Measurements from ENCODE around the gene FBLN5. TPM values are rescaled to one million over a fixed set of nuclear protein-coding genes. Genes with fewer than 3 reads are reported as not detected.
A peak's percentile ranks its signal among the peaks of the same experiment; 100 is the strongest.
"Not testable (repeated sequence)": the region's sequence is repeated elsewhere in the genome, so short reads cannot be mapped to it uniquely, and the experiment has no call there.

The FBLN5 gene
- total RNA-seq, 3 donors from 2014 or later: 6.1 to 56.7 (median 18.6) TPM

DNA sequence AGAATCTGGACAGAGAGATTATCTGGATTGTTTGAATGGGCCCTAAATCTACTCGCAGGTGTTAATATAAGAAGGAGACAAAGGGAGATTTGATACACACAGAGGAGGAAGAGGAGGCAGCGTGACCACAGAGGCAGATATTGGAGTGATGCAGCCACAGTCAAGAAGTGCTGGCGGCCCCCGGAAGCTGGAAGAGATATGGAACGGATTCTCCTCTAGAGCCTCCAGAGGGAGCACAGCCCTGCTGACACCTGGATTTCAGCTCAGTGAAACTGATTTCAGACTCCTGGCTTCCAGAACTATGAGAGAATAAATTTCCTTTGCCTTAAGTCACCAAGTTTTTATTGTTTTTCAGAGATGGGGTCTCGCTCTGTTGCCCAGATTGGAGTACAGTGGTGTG, 71.0 kb downstream of the FBLN5 start:
- Histone ChIP-seq H3K36me3 (ENCODE audit: low read depth) (no peaks in the 10 kb centered on the region), H3K4me1 (ENCODE audit: low read depth) (peaks cover 18% of the 10 kb centered on the region), H3K9me3 (no peaks in the 10 kb centered on the region), H3K4me3 (no peak overlapping the region)
- intact Hi-C loops (cut with DNase I, micrococcal nuclease): no loop called here
- TF ChIP-seq, protein P1, sequence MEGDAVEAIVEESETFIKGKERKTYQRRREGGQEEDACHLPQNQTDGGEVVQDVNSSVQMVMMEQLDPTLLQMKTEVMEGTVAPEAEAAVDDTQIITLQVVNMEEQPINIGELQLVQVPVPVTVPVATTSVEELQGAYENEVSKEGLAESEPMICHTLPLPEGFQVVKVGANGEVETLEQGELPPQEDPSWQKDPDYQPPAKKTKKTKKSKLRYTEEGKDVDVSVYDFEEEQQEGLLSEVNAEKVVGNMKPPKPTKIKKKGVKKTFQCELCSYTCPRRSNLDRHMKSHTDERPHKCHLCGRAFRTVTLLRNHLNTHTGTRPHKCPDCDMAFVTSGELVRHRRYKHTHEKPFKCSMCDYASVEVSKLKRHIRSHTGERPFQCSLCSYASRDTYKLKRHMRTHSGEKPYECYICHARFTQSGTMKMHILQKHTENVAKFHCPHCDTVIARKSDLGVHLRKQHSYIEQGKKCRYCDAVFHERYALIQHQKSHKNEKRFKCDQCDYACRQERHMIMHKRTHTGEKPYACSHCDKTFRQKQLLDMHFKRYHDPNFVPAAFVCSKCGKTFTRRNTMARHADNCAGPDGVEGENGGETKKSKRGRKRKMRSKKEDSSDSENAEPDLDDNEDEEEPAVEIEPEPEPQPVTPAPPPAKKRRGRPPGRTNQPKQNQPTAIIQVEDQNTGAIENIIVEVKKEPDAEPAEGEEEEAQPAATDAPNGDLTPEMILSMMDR (IDR thresholded peaks at IDR 0.05): no peak
- ATAC-seq: no peak
- DNase-seq: no peak

DNA sequence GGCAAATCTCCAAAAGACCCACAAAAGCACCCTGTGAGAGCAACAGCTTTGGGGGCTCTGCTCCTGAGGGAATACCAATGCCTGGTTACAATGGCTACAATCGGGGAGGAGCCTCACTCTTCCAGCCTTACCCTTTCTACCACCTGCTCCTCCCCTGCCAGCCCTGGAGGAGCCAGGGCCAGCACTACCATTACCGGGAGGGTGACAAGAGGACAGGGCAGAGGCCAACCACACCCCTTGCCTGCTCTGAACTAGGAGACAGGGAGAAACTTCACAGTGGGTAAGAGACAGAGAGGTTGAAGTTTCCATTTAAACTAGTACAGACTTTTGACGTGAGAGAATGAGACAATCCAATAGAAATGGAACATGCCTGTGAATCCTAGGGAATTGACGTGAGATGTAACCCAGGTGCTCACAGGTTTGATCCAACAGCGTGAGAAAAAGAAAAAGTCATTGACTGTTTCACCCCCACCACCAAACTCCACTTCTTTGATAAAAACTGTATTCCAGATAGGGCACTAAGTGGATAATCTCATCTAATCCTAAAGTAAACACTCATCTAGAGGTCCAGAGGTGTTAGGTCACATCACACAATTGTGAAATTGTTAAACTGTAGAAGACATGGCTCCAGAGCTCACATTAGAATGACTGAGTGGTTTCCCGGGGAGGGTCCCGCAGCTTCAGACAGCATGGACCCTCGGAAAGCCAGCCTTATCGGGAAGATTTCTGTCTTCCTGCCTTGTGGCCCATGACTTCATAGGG, 71.8 kb downstream of the FBLN5 start:
- ATAC-seq (peak; percentile 58), DNase-seq (peak; percentile 66 to 72 (median 70))
- peaks cover 23% of the 10 kb centered on the region for H3K4me1 ChIP-seq (ENCODE audit: low read depth)
- H3K9me3 ChIP-seq: no peaks in the 10 kb centered on the region
- H3K4me3 ChIP-seq: no peak overlapping the region
- no peaks in the 10 kb centered on the region for H3K36me3 ChIP-seq (ENCODE audit: low read depth)
- TF ChIP-seq, protein P1 (IDR thresholded peaks at IDR 0.05): no peak
- intact Hi-C loops (cut with DNase I, micrococcal nuclease): no loop called here

- Histone ChIP-seq H3K36me3 (ENCODE audit: low read depth) (no peaks in the 10 kb centered on the region), H3K9me3 (no peaks in the 10 kb centered on the region), H3K4me1 (ENCODE audit: low read depth) (peaks cover 31% of the 10 kb centered on the region), H3K4me3 (no peak overlapping the region)
- intact Hi-C loops (cut with DNase I, micrococcal nuclease): no loop called here
- DNase-seq: peak in 2 of 3 donors; percentile 44 to 54
- peak; percentile 25 for ATAC-seq
- TF ChIP-seq, protein P1 (IDR thresholded peaks at IDR 0.05): no peak
These were observed 73.8 kb downstream of the FBLN5 start for GRCh38 chr14:91873471-91874415.

DNA sequence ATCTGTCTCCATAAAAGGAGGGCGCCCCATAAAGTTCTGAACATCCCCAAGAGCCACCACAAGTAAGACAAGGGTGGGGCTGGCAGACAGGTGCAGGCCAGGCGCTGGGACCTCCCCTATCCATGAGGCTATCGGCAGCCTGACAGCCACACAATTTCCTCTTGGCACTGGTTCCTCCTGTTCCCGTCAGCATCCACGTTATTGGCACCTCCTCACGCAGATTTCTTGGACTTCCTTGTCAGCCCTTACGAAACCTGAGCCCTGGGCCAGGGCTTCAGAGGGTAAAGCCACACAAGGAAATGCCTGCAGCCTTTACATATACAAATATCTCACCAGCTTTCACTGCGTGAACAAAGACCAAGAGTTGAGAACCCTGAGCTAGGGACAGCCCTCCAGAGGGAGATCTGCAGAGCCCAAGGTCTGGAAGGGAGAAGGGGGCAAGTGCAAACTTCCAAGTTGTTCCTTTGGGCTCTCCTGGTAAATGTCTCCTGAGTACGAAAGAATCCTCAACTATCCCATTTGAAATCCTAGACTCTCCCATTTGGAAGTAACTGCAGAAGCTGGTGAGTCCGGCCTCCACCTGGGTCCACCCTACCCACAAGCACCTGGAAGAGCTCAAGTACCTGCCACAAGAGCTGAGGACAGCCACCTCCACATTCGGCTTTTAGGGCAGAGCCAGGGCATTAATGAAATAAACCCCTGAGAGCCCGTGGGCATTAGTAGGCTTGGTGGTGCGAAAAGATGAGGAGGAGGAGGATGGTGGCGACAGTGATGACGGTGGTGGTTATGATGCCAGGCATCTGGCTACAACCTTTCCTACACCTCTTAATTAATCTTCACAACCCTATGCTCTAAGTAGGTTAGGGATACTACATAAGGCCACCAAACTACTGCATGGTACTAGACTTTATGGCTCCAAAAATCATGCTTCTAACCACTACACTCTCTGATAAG, 74.7 kb downstream of the FBLN5 start:
- peaks cover 31% of the 10 kb centered on the region for H3K4me1 ChIP-seq (ENCODE audit: low read depth)
- ATAC-seq: peak; percentile 89
- TF ChIP-seq, protein P1 (IDR thresholded peaks at IDR 0.05): no peak
- no peak overlapping the region for H3K4me3 ChIP-seq
- DNase-seq: peak; percentile 85 to 92 (median 90)
- no peaks in the 10 kb centered on the region for H3K36me3 ChIP-seq (ENCODE audit: low read depth)
- H3K9me3 ChIP-seq: no peaks in the 10 kb centered on the region
- intact Hi-C loops (cut with DNase I, micrococcal nuclease): no loop called here

DNA sequence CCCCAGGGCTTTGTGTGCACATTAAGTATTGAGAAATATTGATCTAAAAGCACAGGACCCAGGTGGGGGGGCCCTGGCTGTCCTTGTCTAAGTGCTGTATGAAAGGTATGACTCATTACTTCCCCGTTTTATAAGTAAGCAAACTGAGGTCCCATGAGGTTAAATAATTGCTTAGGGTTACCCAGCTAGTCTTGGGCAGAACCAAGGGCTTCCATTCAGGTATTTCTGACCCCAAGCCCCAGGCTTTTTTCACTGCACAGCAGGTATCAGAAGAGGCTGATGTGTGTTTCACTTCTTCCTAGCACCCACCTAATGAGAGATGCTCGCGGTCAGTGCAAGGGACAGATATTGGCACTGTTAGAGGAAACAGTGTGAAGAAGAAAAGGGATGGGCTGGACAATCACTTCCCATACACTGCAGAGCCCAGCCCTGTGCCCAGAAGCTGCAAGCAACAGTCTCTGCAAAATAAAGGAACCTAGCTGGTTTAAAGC, 75.4 kb downstream of the FBLN5 start:
- intact Hi-C loops (cut with DNase I, micrococcal nuclease): no loop called here
- peak in 1 of 3 donors; percentile 39 for DNase-seq
- TF ChIP-seq, protein P1 (IDR thresholded peaks at IDR 0.05): no peak
- H3K4me1 ChIP-seq (ENCODE audit: low read depth): peaks cover 31% of the 10 kb centered on the region
- peak; percentile 9 for ATAC-seq
- H3K4me3 ChIP-seq: no peak overlapping the region
- H3K9me3 ChIP-seq: no peaks in the 10 kb centered on the region
- no peaks in the 10 kb centered on the region for H3K36me3 ChIP-seq (ENCODE audit: low read depth)

- intact Hi-C loops (cut with DNase I, micrococcal nuclease); DNase-seq; H3K9me3 ChIP-seq; ATAC-seq; H3K4me3 ChIP-seq; H3K36me3 ChIP-seq (ENCODE audit: low read depth): not testable (repeated sequence)
- H3K4me1 ChIP-seq (ENCODE audit: low read depth): peaks cover 31% of the 10 kb centered on the region
These were observed 76.1 kb downstream of the FBLN5 start for GRCh38 chr14:91871401-91871800.

Measured in mucosa of descending colon (tissue), 3 donors.